ENCODE results near the gene TBC1D12. TPM values are rescaled to one million over a fixed set of nuclear protein-coding genes. Genes with fewer than 3 reads are reported as not detected.

Gene TBC1D12
- total RNA-seq, 1 donor from 2014 or later: 9.4 TPM

DNA sequence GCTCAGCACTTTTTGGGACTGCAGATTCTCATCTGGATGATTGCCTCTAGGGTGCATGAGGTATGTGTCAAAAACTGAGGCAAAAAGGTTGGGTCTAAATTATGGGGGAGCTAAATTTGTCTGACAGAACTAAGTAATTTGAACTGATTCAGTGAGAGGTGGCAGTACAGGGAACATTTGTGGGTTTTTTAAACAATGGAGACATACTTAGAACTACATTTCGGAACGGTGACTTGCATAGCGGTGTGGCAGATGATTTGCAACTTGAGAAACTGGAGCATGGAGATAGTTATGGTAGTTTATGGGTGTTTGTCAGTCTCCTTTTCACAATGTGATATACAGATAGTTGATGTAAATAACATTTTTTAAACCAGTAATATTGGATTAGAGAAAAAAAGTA is 14.6 kb downstream of the TBC1D12 start:
- Histone ChIP-seq H3K9me3 (no peaks in the 10 kb centered on the region), H3K27ac (no peak overlapping the region), H3K4me1 (peaks cover 0 to 10% of the 10 kb centered on the region in 2 donors), H3K27me3 (no peaks in the 10 kb centered on the region), H3K36me3 (no peaks in the 10 kb centered on the region), H3K4me3 (no peak overlapping the region)
- TF ChIP-seq, protein P1, sequence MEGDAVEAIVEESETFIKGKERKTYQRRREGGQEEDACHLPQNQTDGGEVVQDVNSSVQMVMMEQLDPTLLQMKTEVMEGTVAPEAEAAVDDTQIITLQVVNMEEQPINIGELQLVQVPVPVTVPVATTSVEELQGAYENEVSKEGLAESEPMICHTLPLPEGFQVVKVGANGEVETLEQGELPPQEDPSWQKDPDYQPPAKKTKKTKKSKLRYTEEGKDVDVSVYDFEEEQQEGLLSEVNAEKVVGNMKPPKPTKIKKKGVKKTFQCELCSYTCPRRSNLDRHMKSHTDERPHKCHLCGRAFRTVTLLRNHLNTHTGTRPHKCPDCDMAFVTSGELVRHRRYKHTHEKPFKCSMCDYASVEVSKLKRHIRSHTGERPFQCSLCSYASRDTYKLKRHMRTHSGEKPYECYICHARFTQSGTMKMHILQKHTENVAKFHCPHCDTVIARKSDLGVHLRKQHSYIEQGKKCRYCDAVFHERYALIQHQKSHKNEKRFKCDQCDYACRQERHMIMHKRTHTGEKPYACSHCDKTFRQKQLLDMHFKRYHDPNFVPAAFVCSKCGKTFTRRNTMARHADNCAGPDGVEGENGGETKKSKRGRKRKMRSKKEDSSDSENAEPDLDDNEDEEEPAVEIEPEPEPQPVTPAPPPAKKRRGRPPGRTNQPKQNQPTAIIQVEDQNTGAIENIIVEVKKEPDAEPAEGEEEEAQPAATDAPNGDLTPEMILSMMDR (IDR thresholded peaks at IDR 0.05): no peak
- intact Hi-C loops (cut with DNase I): no loop called here
- no peak for DNase-seq (ENCODE audit: low spot score in 2 of 2)

DNA sequence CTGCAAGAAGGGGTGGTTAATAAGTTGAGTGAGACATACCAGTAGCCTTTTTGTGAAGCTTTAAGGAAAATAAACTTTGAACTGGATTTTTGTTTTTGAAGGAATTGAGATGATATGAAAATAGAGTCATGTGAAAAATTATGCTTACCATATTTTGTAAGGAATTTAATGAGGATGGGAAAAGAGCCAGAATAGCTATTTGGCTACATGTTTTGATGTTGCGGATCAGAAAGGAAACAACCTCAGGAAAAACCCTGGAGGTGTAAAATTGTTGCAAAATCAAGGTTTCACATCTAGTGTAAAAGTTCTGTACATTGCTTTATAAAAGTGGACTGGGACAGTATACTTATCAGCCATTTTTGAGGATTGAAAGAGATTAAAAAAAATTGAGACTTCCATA is 15.0 kb downstream of the TBC1D12 start:
- no peaks in the 10 kb centered on the region for H3K27me3 ChIP-seq
- no peaks in the 10 kb centered on the region for H3K36me3 ChIP-seq

GRCh38 chr10:94420516-94420915 is 18.2 kb downstream of the TBC1D12 start:
- no peaks in the 10 kb centered on the region for H3K4me1 ChIP-seq

More for the DNA sequence above, 15.0 kb downstream of the TBC1D12 start:
- Histone ChIP-seq H3K4me1 (peaks cover 0 to 10% of the 10 kb centered on the region in 2 donors), H3K4me3 (no peak overlapping the region), H3K27ac (no peak overlapping the region), H3K9me3 (no peaks in the 10 kb centered on the region)
- intact Hi-C loops (cut with DNase I): no loop called here
- TF ChIP-seq, protein P1 (IDR thresholded peaks at IDR 0.05): no peak
- DNase-seq (ENCODE audit: low spot score in 2 of 2): no peak

GRCh38 chr10:94420998-94421528 is 18.7 kb downstream of the TBC1D12 start:
- intact Hi-C loops (cut with DNase I): no loop called here
- no peak overlapping the region for H3K27ac ChIP-seq
- peaks cover 0 to 12% of the 10 kb centered on the region in 2 donors for H3K9me3 ChIP-seq
- DNase-seq (ENCODE audit: low spot score in 2 of 2): no peak
- TF ChIP-seq, protein P1 (IDR thresholded peaks at IDR 0.05): no peak
- no peaks in the 10 kb centered on the region for H3K4me1 ChIP-seq
- no peaks in the 10 kb centered on the region for H3K36me3 ChIP-seq
- no peak overlapping the region for H3K4me3 ChIP-seq
- no peaks in the 10 kb centered on the region for H3K27me3 ChIP-seq

More at GRCh38 chr10:94420516-94420915, 18.2 kb downstream of the TBC1D12 start:
- no peak for DNase-seq (ENCODE audit: low spot score in 2 of 2)
- H3K27ac ChIP-seq: no peak overlapping the region
- TF ChIP-seq, protein P1 (IDR thresholded peaks at IDR 0.05): no peak
- H3K9me3 ChIP-seq: peaks cover 0 to 7% of the 10 kb centered on the region in 2 donors
- no peak overlapping the region for H3K4me3 ChIP-seq
- H3K27me3 ChIP-seq: no peaks in the 10 kb centered on the region
- H3K36me3 ChIP-seq: no peaks in the 10 kb centered on the region
- intact Hi-C loops (cut with DNase I): no loop called here

DNA sequence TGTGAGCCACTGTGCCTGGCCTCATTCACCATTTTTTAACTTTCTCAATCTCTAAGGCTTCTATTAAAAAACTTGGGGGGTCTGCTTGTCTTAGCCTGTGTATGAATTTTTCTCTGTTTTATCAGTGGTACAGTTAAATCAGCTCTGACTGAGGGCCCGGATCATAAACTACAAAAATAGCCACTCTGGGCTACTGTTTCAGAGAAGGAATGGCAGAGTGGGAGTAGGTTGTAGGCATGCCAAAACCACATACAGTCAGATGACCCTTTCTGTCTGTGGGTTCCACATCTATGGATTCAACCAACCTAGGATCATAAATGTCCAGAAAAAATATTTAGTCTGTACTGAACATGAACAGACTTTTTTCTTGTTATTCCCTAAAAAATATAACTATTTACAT is 21.3 kb downstream of the TBC1D12 start:
- no peaks in the 10 kb centered on the region for H3K36me3 ChIP-seq
- intact Hi-C loops (cut with DNase I): no loop called here
- TF ChIP-seq, protein P1 (IDR thresholded peaks at IDR 0.05): no peak
- no peaks in the 10 kb centered on the region for H3K27me3 ChIP-seq
- no peak for DNase-seq (ENCODE audit: low spot score in 2 of 2)
- no peak overlapping the region for H3K27ac ChIP-seq
- H3K4me3 ChIP-seq: no peak overlapping the region
- peaks cover 0 to 19% of the 10 kb centered on the region in 2 donors for H3K9me3 ChIP-seq
- peaks cover 0 to 2% of the 10 kb centered on the region in 2 donors for H3K4me1 ChIP-seq

Measured in ascending aorta (tissue), 2 donors.